ENCODE measurements around the gene SH3BP2. TPM values are rescaled to one million over a fixed set of nuclear protein-coding genes. Genes with fewer than 3 reads are reported as not detected.

The SH3BP2 gene
- total and polyA plus RNA-seq, 10 of the 15 experiments (the other 5 are each of a cell fraction or from before 2014, with no cell fraction given), result 1.1 to 61.8 (median 23.9) TPM

DNA sequence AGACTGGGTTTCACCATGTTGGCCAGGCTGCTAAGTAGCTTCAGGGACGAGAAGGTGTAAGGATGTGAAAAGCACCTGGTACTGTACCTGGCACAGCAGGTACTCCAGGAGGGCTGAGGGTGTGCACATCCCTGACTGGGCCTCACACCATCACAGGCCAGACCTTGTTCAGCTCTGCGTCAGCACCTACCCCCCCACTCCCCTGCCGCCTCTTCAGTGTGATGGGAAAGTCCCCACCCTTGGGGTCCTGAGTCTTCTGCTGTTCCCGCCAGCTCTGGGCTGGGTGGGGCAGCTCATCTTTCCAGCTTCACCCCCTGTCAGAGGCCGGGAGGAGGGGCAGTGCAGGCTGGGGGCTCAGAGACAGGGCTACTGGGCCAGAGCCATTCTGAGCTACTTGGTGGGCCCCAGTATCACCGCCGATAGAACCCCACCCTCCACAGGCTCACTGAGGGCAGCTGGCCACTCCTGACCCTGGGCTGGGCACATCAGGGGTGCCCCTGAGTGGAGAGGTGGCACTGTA, 6.7 kb upstream of the SH3BP2 start (continued):
- TF ChIP-seq E4F1 (IDR thresholded peaks at IDR 0.05; ENCODE audit: borderline replicate concordance, partially characterized antibody) (no peak), PAX8 (IDR thresholded peaks at IDR 0.05) (no peak), FOS (IDR thresholded peaks at IDR 0.05; ENCODE audit: borderline replicate concordance, extremely low read depth, insufficient read length) (no peak), ASH2L (IDR thresholded peaks at IDR 0.05; ENCODE audit: borderline replicate concordance, low read depth) (no peak), EED (IDR thresholded peaks at IDR 0.05; ENCODE audit: low read depth) (peak; percentile 47; the same call in 1 of the 2 replicates), RAD21 (IDR thresholded peaks at IDR 0.05; ENCODE audit: insufficient read depth, low read depth, low read length) (0 out of 2 replicates have a peak, but pooled peaks have one; percentile 12), GABPA (IDR thresholded peaks at IDR 0.05; ENCODE audit: low read depth) (no peak), MEF2B (IDR thresholded peaks at IDR 0.05; ENCODE audit: partially characterized antibody, poor library complexity, severe bottlenecking) (no peak), POLR2AphosphoS2 (IDR thresholded peaks at IDR 0.05; ENCODE audit: low read depth, low read length) (no peak), HDAC6 (IDR thresholded peaks at IDR 0.05; ENCODE audit: unreplicated experiment) (no peak), GATAD2B (conservative IDR thresholded peaks at IDR 0.05; ENCODE audit: low read depth) (no peak), E2F8 (IDR thresholded peaks at IDR 0.05; ENCODE audit: low read depth, partially characterized antibody) (no peak), MYB (IDR thresholded peaks at IDR 0.05; ENCODE audit: borderline replicate concordance, low read depth, low read length) (no peak), KLF5 (IDR thresholded peaks at IDR 0.05; ENCODE audit: partially characterized antibody) (no peak), RFX5 (IDR thresholded peaks at IDR 0.05; ENCODE audit: low read depth, low read length) (no peak), SIX5 (IDR thresholded peaks at IDR 0.05; ENCODE audit: low read depth, low read length, severe bottlenecking) (no peak), JUNB (IDR thresholded peaks at IDR 0.05) (no peak)
- TF ChIP-seq, protein P1, sequence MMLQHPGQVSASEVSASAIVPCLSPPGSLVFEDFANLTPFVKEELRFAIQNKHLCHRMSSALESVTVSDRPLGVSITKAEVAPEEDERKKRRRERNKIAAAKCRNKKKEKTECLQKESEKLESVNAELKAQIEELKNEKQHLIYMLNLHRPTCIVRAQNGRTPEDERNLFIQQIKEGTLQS (IDR thresholded peaks at IDR 0.05; ENCODE audit: borderline replicate concordance, extremely low read depth, low read depth, low read length), result no peak
- TF ChIP-seq, protein P2, sequence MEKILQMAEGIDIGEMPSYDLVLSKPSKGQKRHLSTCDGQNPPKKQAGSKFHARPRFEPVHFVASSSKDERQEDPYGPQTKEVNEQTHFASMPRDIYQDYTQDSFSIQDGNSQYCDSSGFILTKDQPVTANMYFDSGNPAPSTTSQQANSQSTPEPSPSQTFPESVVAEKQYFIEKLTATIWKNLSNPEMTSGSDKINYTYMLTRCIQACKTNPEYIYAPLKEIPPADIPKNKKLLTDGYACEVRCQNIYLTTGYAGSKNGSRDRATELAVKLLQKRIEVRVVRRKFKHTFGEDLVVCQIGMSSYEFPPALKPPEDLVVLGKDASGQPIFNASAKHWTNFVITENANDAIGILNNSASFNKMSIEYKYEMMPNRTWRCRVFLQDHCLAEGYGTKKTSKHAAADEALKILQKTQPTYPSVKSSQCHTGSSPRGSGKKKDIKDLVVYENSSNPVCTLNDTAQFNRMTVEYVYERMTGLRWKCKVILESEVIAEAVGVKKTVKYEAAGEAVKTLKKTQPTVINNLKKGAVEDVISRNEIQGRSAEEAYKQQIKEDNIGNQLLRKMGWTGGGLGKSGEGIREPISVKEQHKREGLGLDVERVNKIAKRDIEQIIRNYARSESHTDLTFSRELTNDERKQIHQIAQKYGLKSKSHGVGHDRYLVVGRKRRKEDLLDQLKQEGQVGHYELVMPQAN (conservative IDR thresholded peaks at IDR 0.05), result no peak
- TF ChIP-seq, protein P3, sequence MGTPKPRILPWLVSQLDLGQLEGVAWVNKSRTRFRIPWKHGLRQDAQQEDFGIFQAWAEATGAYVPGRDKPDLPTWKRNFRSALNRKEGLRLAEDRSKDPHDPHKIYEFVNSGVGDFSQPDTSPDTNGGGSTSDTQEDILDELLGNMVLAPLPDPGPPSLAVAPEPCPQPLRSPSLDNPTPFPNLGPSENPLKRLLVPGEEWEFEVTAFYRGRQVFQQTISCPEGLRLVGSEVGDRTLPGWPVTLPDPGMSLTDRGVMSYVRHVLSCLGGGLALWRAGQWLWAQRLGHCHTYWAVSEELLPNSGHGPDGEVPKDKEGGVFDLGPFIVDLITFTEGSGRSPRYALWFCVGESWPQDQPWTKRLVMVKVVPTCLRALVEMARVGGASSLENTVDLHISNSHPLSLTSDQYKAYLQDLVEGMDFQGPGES (IDR thresholded peaks at IDR 0.05), result no peak
